B cell (primary cell): ENCODE measurements around the gene ADORA2A. TPM values are rescaled to one million over a fixed set of nuclear protein-coding genes. Genes with fewer than 3 reads are reported as not detected.
A peak's percentile ranks its signal among the peaks of the same experiment; 100 is the strongest.

Experiments used
- ATAC-seq: fragments of 200-7000 bp; cut with Tn5 transposase; one replicate; pipeline ENCODE4 v1.10.0; 2021; ENCODE audit warnings: low read depth, mild to moderate bottlenecking, moderate number of reproducible peaks, moderate library complexity
- CTCF ChIA-PET: fragments of 350-600 bp; sonication (Branson Sonifier 250); formaldehyde crosslinking; loops from one replicate; lab custom pipeline; 2021; ENCODE audit warnings: antibody characterized with exemption, inconsistent platforms; lab: Charles Lee
- POLR2A ChIA-PET: fragments of 350-600 bp; sonication (Branson Sonifier 250); formaldehyde crosslinking; loops from one replicate; lab custom pipeline; 2021; ENCODE audit warnings: antibody characterized with exemption; lab: Charles Lee
- DNase-seq: peaks from one replicate; pipeline ENCODE4 v3.0.0; 2013
- H2AFZ ChIP-seq: 2 replicates; pipeline ENCODE4 v1.6.1; 2012; ENCODE audit warnings: mild to moderate bottlenecking, low read depth, low read length; ENCODE audit not compliant: insufficient read depth, poor library complexity, severe bottlenecking
- H3K27ac ChIP-seq, 2 donors: 1 replicate in 1 of 2; 2 replicates in 1 of 2; pipeline ENCODE4 v1.5.1; 2012 to 2013; ENCODE audit warnings: low read length in 2 of 2, mild to moderate bottlenecking in 2 of 2, moderate library complexity in 1 of 2
- H3K27me3 ChIP-seq, 4 experiments: fragments of 200-600 bp in 1 of 4; sonication (generic) in 1 of 4; replicated peaks in 1 of 4; 1 replicate in 2 of 4; 2 replicates in 2 of 4; pipeline versions ENCODE4 v1.6.1 to v1.7.0; 2013 to 2016; ENCODE audit warnings: low read length in 3 of 4, mild to moderate bottlenecking in 2 of 4, mixed read lengths in 1 of 4, moderate library complexity in 1 of 4; ENCODE audit not compliant: insufficient read depth in 4 of 4, control insufficient read depth in 3 of 4; ENCODE audit errors: control extremely low read depth in 1 of 4
- H3K36me3 ChIP-seq, 2 experiments: replicated peaks in 1 of 2; 1 replicate in 1 of 2; 2 replicates in 1 of 2; pipeline versions ENCODE4 v1.6.1 to v1.7.1; 2013; ENCODE audit warnings: low read length in 1 of 2; ENCODE audit not compliant: insufficient read depth in 2 of 2, control insufficient read depth in 1 of 2; ENCODE audit errors: control extremely low read depth in 1 of 2, extremely low read depth in 1 of 2
- H3K4me1 ChIP-seq, 2 donors: fragments of 200-600 bp in 1 of 2; sonication (generic) in 1 of 2; 1 replicate in 1 of 2; 2 replicates in 1 of 2; pipeline versions ENCODE4 v1.5.1 to v1.6.1; 2013 to 2017; ENCODE audit warnings: low read length in 2 of 2; ENCODE audit not compliant: control insufficient read depth in 2 of 2, insufficient read depth in 2 of 2
- H3K4me2 ChIP-seq: replicated peaks from 2 replicates; pipeline ENCODE3; 2012; ENCODE audit warnings: mild to moderate bottlenecking, low read depth, low read length; ENCODE audit not compliant: poor library complexity, severe bottlenecking
- H3K4me3 ChIP-seq, 5 experiments: fragments of 200-600 bp in 1 of 5; sonication (generic) in 1 of 5; 1 replicate in 3 of 5; 2 replicates in 2 of 5; pipeline versions ENCODE4 v1.5.1 to v1.7.0; 2011 to 2016; ENCODE audit warnings: low read length in 4 of 5, mild to moderate bottlenecking in 4 of 5, low read depth in 2 of 5, control low read depth in 1 of 5, moderate library complexity in 1 of 5; ENCODE audit not compliant: insufficient read depth in 1 of 5; ENCODE audit errors: control extremely low read depth in 1 of 5, extremely low read depth in 1 of 5
- H3K79me2 ChIP-seq: fragments of 200-600 bp; sonication (generic); one replicate; pipeline ENCODE4 v1.6.0; 2016; ENCODE audit warnings: low read length; ENCODE audit not compliant: control insufficient read depth, insufficient read depth
- H3K9ac ChIP-seq: fragments of 200-600 bp; sonication (generic); 2 replicates; pipeline ENCODE4 v1.6.1; 2017; ENCODE audit warnings: mild to moderate bottlenecking, low read length, moderate library complexity
- H3K9me3 ChIP-seq, 3 donors: one replicate each; pipeline versions ENCODE4 v1.6.1 to v1.7.1; 2013; ENCODE audit warnings: low read length in 2 of 3; ENCODE audit not compliant: control insufficient read depth in 2 of 3, insufficient read depth in 1 of 3; ENCODE audit errors: control extremely low read depth in 1 of 3
- H4K20me1 ChIP-seq: 2 replicates; pipeline ENCODE4 v1.6.0; 2012; ENCODE audit warnings: mild to moderate bottlenecking, low read length; ENCODE audit not compliant: insufficient read depth, control insufficient read depth, poor library complexity, severe bottlenecking
- H3K27ac Mint-ChIP-seq: one replicate; pipeline ENCODE4 v1.8.0; 2021; ENCODE audit warnings: mixed read lengths
- H3K27me3 Mint-ChIP-seq: one replicate; pipeline ENCODE4 v1.8.0; 2021; ENCODE audit warnings: mixed read lengths
- H3K4me1 Mint-ChIP-seq: one replicate; pipeline ENCODE4 v1.8.0; 2021; ENCODE audit warnings: mixed read lengths
- H3K4me3 Mint-ChIP-seq: one replicate; pipeline ENCODE4 v1.8.0; 2021; ENCODE audit warnings: mixed read lengths
- H3K9me3 Mint-ChIP-seq: one replicate; pipeline ENCODE4 v1.8.0; 2022; ENCODE audit warnings: mixed read lengths; ENCODE audit not compliant: insufficient read depth
- CTCF ChIP-seq: fragments of 200-600 bp; IDR thresholded peaks from one replicate; pipeline ENCODE4 v1.8.0; 2022; ENCODE audit warnings: antibody characterized with exemption, mild to moderate bottlenecking
- EZH2 ChIP-seq: IDR thresholded peaks from 2 replicates; pipeline ENCODE4 v1.6.1; 2012; ENCODE audit warnings: borderline replicate concordance, low read depth, mild to moderate bottlenecking, moderate library complexity, low read length; ENCODE audit not compliant: insufficient read depth, poor library complexity, severe bottlenecking
- WGBS: methylation state at CpG from one replicate; pipeline ENCODE4 v1.1.5; 2013; ENCODE audit warnings: missing lambda C conversion rate; ENCODE audit not compliant: insufficient coverage; 5-methylcytosine and 5-hydroxymethylcytosine counted together
- intact Hi-C: fragments of 100-400 bp; cut with micrococcal nuclease; formaldehyde crosslinking; loops from one replicate; pipeline ENCODE4 v1.10.0; 2022
- polyA plus RNA-seq: library from polyadenylated mRNA; depleted of rRNA; stranded (reverse); fragments of >200 nt; gene quantifications from 2 replicates; pipeline ENCODE4 v1.2.3, GENCODE V29; 2012
- total RNA-seq, 2 donors: library from RNA; stranded (reverse); fragments of 120-200 nt in 1 of 2; gene quantifications; 1 replicate in 1 of 2; 2 replicates in 1 of 2; pipeline versions ENCODE4 v1.2.3 to v1.2.4, GENCODE V29; 2013 to 2022

The ADORA2A gene
- total and polyA plus RNA-seq, 2 donors (not counting 1 experiment from before 2014, with no cell fraction given), result 30.5 to 45.4 TPM

GRCh38 chr22:24421428-24421931 lies 5.9 kb upstream of the ADORA2A start:
- Histone ChIP-seq H3K27ac (no peak overlapping the region), H3K36me3 (no peaks in the 10 kb centered on the region), H3K79me2 (peaks cover 32% of the 10 kb centered on the region), H3K27me3 (peaks cover 0 to 3% (median 0%) of the 10 kb centered on the region in 4 experiments), H3K4me1 (peaks cover 21 to 30% of the 10 kb centered on the region in 2 donors), H4K20me1 (no peaks in the 10 kb centered on the region), H3K4me2 (no peak overlapping the region), H3K9ac (no peak overlapping the region), H3K9me3 (peaks cover 0 to 2% (median 0%) of the 10 kb centered on the region in 3 donors), H2AFZ (no peak overlapping the region), H3K4me3 (no peak overlapping the region)
- peak; percentile 51 for ATAC-seq
- H3K27ac Mint-ChIP-seq, result peak overlapping the region; percentile 68
- POLR2A ChIA-PET, result interaction anchor here (1.4 kb wide), 1 partner anchor 13 kb away, joined by 4 read pairs; no protein-coding TSS in a partner anchor
- peak; percentile 74 for TF ChIP-seq CTCF
- no peak for TF ChIP-seq EZH2
- peaks cover 27% of the 10 kb centered on the region for H3K4me1 Mint-ChIP-seq
- intact Hi-C loops, result loop anchor here (1.0 to 5.0 kb wide), 5 partner anchors 64 to 104 kb away; no protein-coding TSS in a partner anchor
- H3K9me3 Mint-ChIP-seq, result no peaks in the 10 kb centered on the region
- H3K4me3 Mint-ChIP-seq, result peak overlapping the region; percentile 70
- 68% methylated on average over 8 of the region's 9 CpGs for WGBS
- DNase-seq, result peak; percentile 77
- CTCF ChIA-PET, result interaction anchor here (0.7 to 14.5 kb wide), 17 partner anchors 13 to 336 kb away, joined by 3 to 173 read pairs (median 4); no protein-coding TSS in a partner anchor
- H3K27me3 Mint-ChIP-seq, result no peaks in the 10 kb centered on the region

GRCh38 chr22:24422102-24422665 lies 5.2 kb upstream of the ADORA2A start:
- Histone ChIP-seq H3K4me2 (no peak overlapping the region), H3K79me2 (peaks cover 39% of the 10 kb centered on the region), H2AFZ (no peak overlapping the region), H3K9ac (no peak overlapping the region), H3K36me3 (no peaks in the 10 kb centered on the region), H3K4me3 (no peak overlapping the region), H3K27ac (no peak overlapping the region), H3K9me3 (peaks cover 0 to 2% (median 0%) of the 10 kb centered on the region in 3 donors), H3K27me3 (peaks cover 0 to 3% (median 0%) of the 10 kb centered on the region in 4 experiments), H3K4me1 (peaks cover 28 to 37% of the 10 kb centered on the region in 2 donors), H4K20me1 (no peaks in the 10 kb centered on the region)
- Mint-ChIP-seq H3K9me3 (no peaks in the 10 kb centered on the region), H3K27me3 (no peaks in the 10 kb centered on the region), H3K4me1 (peaks cover 34% of the 10 kb centered on the region), H3K4me3 (peak overlapping the region; percentile 67), H3K27ac (peak overlapping the region; percentile 69)
- ChIA-PET POLR2A (interaction anchor here (1.4 kb wide), 1 partner anchor 12 kb away, joined by 4 read pairs; no protein-coding TSS in a partner anchor), CTCF (interaction anchor here (0.7 to 14.5 kb wide), 22 partner anchors 9 to 335 kb away, joined by 3 to 173 read pairs (median 4); no protein-coding TSS in a partner anchor)
- TF ChIP-seq CTCF (no peak), EZH2 (no peak)
- DNase-seq, result no peak
- WGBS, result 98% methylated on average over 5 of the region's 5 CpGs
- ATAC-seq, result no peak
- intact Hi-C loops, result loop anchor here (5.0 kb wide), 1 partner anchor 95 kb away; no protein-coding TSS in a partner anchor
